NCI-H2029 (cell line): ENCODE data around the gene VNN1.

Experiments used
- DNase-seq: peaks from one replicate; lab custom pipeline; 2025; lab: John Stamatoyannopoulos, UW

Gene VNN1, protein sequence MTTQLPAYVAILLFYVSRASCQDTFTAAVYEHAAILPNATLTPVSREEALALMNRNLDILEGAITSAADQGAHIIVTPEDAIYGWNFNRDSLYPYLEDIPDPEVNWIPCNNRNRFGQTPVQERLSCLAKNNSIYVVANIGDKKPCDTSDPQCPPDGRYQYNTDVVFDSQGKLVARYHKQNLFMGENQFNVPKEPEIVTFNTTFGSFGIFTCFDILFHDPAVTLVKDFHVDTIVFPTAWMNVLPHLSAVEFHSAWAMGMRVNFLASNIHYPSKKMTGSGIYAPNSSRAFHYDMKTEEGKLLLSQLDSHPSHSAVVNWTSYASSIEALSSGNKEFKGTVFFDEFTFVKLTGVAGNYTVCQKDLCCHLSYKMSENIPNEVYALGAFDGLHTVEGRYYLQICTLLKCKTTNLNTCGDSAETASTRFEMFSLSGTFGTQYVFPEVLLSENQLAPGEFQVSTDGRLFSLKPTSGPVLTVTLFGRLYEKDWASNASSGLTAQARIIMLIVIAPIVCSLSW

GRCh38 chr6:132713352-132714134 is at the start of gene VNN1:
Gene VNN1 (minus strand): TSS chr6:132714055. CDS start chr6:132714035, 20 bp downstream.
- no peak for DNase-seq

GRCh38 chr6:132763269-132763668 is 49.4 kb upstream of the VNN1 start:
- no peak for DNase-seq

GRCh38 chr6:132760256-132760655 is 46.4 kb upstream of the VNN1 start:
- DNase-seq: no peak

DNA sequence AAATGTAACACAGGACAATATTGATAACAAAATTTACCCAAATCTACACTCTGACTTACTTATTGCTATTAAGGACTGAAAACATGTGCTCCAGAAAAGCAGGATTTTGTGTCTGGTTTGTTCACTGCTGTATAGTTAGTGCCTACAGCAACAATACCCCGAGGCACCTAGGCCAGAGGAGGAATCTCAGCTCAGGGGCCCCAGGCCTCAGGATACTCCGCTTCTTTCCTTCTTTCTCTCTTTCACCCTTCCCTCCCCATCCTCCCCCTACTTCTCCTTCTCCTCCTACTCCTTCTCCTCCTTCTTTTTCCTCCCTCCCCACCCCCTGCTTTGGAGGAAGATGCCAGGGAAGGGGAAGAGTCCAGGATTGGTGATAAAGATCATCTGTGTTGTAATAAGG is 44.8 kb upstream of the VNN1 start:
- DNase-seq: no peak

GRCh38 chr6:132752255-132752654 is 38.4 kb upstream of the VNN1 start:
- DNase-seq: no peak

DNA sequence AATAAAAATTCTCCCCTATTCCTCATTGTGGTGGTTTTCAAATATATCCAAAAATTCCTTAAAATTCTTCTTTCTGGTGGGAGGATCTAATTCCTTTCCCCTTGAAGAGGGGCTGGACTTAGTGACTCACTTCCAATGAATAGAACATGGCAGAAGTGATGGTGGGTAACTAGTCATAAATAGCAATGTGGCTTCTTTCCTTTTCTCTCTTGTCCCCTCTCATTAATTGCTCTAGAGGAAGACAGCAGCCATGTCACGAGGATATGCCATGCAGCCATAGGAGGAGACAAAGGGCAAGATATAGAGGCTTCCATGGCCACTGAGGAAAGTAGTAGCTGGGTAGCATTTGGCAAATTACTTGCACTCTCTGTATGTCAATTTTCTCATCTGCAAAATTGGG is 38.0 kb upstream of the VNN1 start:
- no peak for DNase-seq

DNA sequence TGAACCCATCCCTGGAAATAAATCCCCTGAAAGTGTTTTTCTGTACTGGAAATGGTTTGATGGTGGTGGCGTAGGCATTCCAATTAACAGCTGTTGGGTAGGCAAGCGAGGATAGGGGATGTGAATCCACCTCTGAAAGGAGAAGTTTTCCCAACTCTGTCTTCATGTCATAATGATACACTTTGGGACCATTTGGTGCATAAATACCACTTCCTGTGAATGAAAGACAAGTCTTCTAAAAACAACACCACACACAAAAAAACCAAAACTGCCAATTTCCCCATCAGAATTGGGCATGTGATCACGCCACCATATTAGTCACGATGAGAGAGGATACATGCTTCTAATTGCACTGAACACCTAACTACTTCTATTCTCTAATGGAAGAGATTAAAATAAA is 37.5 kb upstream of the VNN1 start:
- DNase-seq: no peak

DNA sequence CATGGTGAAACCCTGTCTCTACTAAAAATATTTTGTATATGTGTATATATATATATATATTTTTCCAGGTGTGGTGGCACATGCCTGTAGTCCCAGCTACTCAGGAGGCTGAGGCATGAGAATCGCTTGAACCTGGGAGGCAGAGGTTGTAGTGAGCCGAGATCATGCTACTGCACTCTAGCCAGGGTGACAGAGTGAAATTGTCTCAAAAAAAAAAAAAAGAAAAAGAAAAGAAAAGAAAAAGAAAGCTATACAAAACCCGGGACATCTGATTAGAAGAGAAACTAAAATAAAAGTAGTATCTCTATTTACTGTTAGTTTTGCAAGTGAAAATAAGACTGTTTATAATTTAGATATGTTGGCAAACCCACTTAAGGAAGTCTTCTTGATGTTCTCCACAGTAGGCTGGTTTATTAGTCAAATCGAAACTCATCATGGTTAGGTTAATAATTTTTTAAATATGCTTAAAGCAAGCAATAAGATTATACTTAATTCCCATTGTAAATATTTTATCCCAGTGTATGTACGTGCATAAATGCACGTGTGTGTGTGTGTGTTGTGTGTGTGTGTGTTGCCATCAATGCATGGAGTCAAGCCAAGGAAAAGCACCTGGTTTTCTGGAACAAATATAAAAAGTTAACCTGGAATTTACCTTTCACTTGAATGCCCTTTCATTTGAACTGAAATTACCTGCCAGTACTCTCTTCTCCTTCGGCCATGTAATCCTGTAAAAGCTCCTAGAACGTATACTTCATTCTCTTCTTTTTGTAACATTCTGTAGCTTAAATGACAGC is 36.8 kb upstream of the VNN1 start:
- DNase-seq: no peak

GRCh38 chr6:132749111-132749510 is 35.3 kb upstream of the VNN1 start:
- no peak for DNase-seq

DNA sequence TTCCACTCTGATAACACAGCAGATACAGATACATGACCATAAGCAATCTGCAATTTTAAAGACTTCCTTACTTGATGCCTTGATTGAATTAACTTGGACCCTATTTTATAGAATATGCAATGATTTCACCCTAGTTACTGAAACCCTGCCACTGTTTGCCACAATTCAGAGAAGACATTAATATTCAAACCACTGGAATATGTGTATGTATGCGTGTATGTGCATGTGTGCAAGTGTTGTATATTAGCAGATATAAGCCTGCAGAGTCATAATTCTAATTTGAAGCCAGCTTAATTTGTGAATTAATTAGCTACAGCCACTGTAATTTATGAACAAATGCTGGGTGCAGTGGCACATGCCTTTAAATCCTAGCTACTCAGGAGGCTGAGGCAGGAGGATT is 34.6 kb upstream of the VNN1 start:
- DNase-seq: no peak

GRCh38 chr6:132746048-132746447 is 32.2 kb upstream of the VNN1 start:
- no peak for DNase-seq

GRCh38 chr6:132742495-132742894 is 28.6 kb upstream of the VNN1 start:
- DNase-seq: no peak

DNA sequence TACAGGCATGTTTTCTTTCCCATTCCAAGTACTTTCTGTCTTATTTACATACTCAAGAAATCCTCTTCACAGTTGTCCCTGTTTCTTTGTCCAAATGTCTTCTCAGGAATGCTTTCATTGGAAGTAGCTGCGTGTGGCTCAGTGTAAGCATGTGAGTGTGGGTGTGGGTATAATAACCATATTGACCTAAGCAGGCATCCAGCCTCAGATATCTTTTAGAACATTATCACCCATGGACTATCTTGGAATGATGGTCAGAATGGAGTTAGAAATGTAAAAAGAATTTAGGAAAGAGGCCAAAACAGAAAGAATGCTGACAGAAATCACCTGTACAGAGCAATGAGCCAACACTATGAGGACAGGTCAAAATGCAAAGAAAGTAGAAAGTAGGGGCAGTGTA is 27.4 kb upstream of the VNN1 start:
- no peak for DNase-seq

DNA sequence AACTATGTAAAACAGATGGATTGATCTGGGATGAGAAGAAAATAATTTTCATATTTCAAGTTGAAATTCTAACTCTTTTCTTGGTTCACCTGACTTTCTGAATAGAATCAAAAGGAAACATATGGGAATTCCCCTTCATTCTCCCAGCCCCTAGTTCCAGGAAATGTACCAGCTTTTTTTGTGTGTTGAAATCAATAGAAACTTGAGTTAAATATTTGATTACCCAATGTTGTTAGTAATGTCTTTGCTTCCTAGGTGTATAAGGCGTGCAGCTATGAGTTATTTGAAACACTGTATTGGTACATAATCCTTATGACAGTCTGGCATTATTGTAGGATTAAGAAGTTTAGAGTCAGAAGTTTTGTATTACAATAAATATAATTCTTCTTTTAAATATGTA is 22.4 kb upstream of the VNN1 start:
- no peak for DNase-seq

GRCh38 chr6:132734694-132735236 is 20.9 kb upstream of the VNN1 start:
- DNase-seq: no peak

DNA sequence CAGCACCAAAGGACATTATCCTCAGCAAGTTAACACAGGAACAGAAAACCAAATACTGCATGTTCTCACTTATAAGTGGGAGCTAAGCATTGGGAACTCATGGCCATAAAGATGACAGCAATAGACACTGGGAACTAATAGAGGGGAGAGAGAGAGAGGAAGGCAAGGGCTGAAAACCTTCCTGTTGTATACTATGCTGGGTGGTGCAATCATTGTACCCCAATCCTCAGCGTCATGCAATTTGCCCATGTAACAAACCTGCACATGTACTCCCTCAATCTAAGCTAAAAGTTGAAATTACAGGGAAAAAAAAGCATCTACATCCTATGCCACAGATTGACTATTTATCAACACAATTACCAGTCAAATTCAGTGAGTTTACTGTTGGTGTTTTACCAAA is 20.0 kb upstream of the VNN1 start:
- DNase-seq: no peak

GRCh38 chr6:132733283-132733682 is 19.4 kb upstream of the VNN1 start:
- no peak for DNase-seq

- DNase-seq: no peak
These were observed 17.2 kb upstream of the VNN1 start for GRCh38 chr6:132731086-132731485.

DNA sequence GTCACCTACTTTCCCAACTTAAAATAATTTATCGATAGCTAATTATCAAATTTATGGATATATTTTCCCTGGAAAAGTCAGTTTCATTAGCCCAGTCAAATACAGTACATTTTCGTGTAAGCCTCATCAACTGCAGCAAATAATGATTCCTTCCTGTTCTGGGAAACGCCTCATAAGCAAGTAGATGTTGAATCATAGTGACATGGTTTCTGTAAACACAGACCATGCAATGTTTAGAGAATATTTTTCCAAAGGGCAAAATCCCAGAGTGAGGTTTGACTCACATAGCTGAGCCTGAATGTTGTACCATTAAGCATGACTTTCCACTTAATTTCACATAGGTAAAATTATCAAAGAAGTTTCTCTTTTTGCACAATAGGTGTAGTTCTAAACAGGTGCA is 16.7 kb upstream of the VNN1 start:
- no peak for DNase-seq

DNA sequence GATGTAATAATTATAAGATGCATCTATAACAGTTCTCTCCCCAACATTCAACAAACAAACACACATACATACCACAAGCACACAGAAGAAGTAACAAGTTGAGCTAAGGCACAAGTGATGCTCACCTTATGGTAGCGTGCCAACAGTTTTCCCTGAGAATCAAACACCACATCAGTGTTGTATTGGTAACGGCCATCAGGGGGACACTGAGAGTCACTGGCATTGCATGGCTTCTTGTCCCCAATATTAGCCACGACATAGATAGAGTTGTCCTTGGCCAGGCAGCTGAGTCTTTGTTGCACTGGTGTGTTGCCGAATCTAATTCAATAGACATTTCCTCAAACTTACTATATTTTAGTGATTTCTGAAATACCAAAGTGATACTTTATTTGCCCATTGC is 14.8 kb upstream of the VNN1 start:
- DNase-seq: no peak

DNA sequence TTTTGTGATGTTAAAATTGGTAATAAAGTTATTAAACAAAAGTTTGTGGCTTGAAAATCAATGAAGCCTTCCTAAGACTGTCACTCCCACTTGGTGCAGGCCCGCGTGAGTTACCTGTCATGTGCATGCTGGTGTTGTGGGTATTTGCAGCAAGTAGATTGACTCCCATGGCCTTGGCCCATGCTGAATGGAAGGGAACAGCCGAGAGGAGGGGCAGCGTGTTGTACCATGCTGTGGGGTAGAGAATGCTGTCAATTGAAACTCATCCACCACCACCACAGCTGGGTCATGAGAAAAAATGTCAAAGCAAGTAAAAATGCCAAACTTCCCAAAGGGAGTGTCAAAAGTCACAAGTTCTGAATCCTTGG is 12.7 kb upstream of the VNN1 start:
- DNase-seq: no peak

- no peak for DNase-seq
These were observed 12.2 kb upstream of the VNN1 start for GRCh38 chr6:132725947-132726607.
